K562 (cell line): ENCODE results near the gene SPATS2. TPM values are rescaled to one million over a fixed set of nuclear protein-coding genes. Genes with fewer than 3 reads are reported as not detected.

Experiments
- CBX3 ChIP-seq, 2 experiments: IDR thresholded peaks; 1 replicate in 1 of 2; 2 replicates in 1 of 2; pipeline ENCODE4 v1.6.1; 2012; ENCODE audit warnings: inconsistent platforms in 2 of 2, low read length in 2 of 2, borderline replicate concordance in 1 of 2, control low read depth in 1 of 2
- CHCHD3 ChIP-seq: fragments of 250-450 bp; sonication (Bioruptor Pico); IDR thresholded peaks from 2 replicates; pipeline ENCODE4 v2.1.2; 2022; ENCODE audit warnings: mild to moderate bottlenecking
- CHD1 ChIP-seq: fragments of 200-600 bp; sonication (generic); IDR thresholded peaks from one replicate; pipeline ENCODE4 v1.6.1; 2012; ENCODE audit warnings: mild to moderate bottlenecking, moderate library complexity, low read length, inconsistent platforms
- CREB1 ChIP-seq, 2 experiments: sonication (generic) in 1 of 2; formaldehyde crosslinking in 1 of 2; IDR thresholded peaks; 2 replicates each; pipeline versions ENCODE4 v1.6.1 to v1.8.0; 2012 to 2022; ENCODE audit warnings: inconsistent platforms in 1 of 2, mild to moderate bottlenecking in 1 of 2, missing genetic modification reagents in 1 of 2, moderate library complexity in 1 of 2
- ELK3 ChIP-seq: fragments of 450-650 bp; formaldehyde crosslinking; IDR thresholded peaks from 2 replicates; pipeline ENCODE4 v1.4.0; 2020; ENCODE audit warnings: mild to moderate bottlenecking
- FIP1L1 ChIP-seq: fragments of 200-400 bp; formaldehyde crosslinking; IDR thresholded peaks from 2 replicates; pipeline ENCODE4 v1.6.1; 2018; ENCODE audit warnings: mild to moderate bottlenecking, low read depth, low read length; ENCODE audit not compliant: poor library complexity, severe bottlenecking
- GABPB2 ChIP-seq: fragments of 250-450 bp; sonication (Bioruptor Pico); conservative IDR thresholded peaks from 2 replicates; pipeline ENCODE4 v1.5.1; 2021; ENCODE audit warnings: mild to moderate bottlenecking
- GTF2B ChIP-seq: IDR thresholded peaks from 2 replicates; pipeline ENCODE4 v1.6.1; 2011; ENCODE audit not compliant: insufficient read length; ENCODE audit errors: extremely low read depth
- HNRNPK ChIP-seq: fragments of 200-400 bp; formaldehyde crosslinking; IDR thresholded peaks from one replicate; pipeline ENCODE4 v1.6.1; 2018; ENCODE audit warnings: mild to moderate bottlenecking, low read depth, low read length; ENCODE audit not compliant: poor library complexity, severe bottlenecking
- MEF2D ChIP-seq: conservative IDR thresholded peaks from 2 replicates; pipeline ENCODE4 v1.6.1; 2016; ENCODE audit warnings: low read depth, missing genetic modification characterization, missing compliant biosample characterization
- NEUROD1 ChIP-seq: fragments of 150-350 bp; IDR thresholded peaks from 2 replicates; pipeline ENCODE4 v1.6.1; 2014; ENCODE audit warnings: borderline replicate concordance, low read length, low read depth; ENCODE audit not compliant: partially characterized antibody
- NR2C1 ChIP-seq, 2 experiments: fragments of 450-650 bp; IDR thresholded peaks; 2 replicates each; pipeline ENCODE4 v1.6.1; 2017; ENCODE audit warnings: mild to moderate bottlenecking in 2 of 2, antibody characterized with exemption in 1 of 2, inconsistent platforms in 1 of 2, missing compliant biosample characterization in 1 of 2, missing genetic modification characterization in 1 of 2
- POLR2H ChIP-seq: IDR thresholded peaks from 2 replicates; pipeline ENCODE4 v1.6.1; 2016; ENCODE audit warnings: missing genetic modification characterization, low read depth, mild to moderate bottlenecking, control low read depth, missing compliant biosample characterization, moderate library complexity
- PYGO2 ChIP-seq: fragments of 450-650 bp; IDR thresholded peaks from 2 replicates; pipeline ENCODE4 v1.6.1; 2016; ENCODE audit warnings: mild to moderate bottlenecking, missing genetic modification characterization, moderate library complexity, missing compliant biosample characterization
- STAT5B ChIP-seq: fragments of 250-450 bp; sonication (Bioruptor Pico); IDR thresholded peaks from 2 replicates; pipeline ENCODE4 v1.8.0; 2021; ENCODE audit warnings: mild to moderate bottlenecking, inconsistent platforms
- TAF9B ChIP-seq: fragments of 450-650 bp; IDR thresholded peaks from 2 replicates; pipeline ENCODE4 v1.6.1; 2018; ENCODE audit warnings: mild to moderate bottlenecking; ENCODE audit not compliant: partially characterized antibody
- ZKSCAN8 ChIP-seq: fragments of 200-800 bp; sonication (Bioruptor generic); IDR thresholded peaks from 2 replicates; pipeline ENCODE4 v1.6.1; 2016; ENCODE audit warnings: missing genetic modification characterization, missing compliant biosample characterization
- ZNF41 ChIP-seq: fragments of 250-450 bp; sonication (Bioruptor Pico); conservative IDR thresholded peaks from 2 replicates; pipeline ENCODE4 v1.4.0; 2020; ENCODE audit warnings: mild to moderate bottlenecking
- ZNF655 ChIP-seq: fragments of 250-450 bp; sonication (Bioruptor Pico); IDR thresholded peaks from 2 replicates; pipeline ENCODE4 v1.5.0; 2021
- polyA plus RNA-seq, 8 experiments: library from polyadenylated mRNA; depleted of rRNA in 4 of 8; stranded (reverse) in 5 of 8; unstranded in 3 of 8; fragments of >200 nt; fragmentation: Nextera tagmentation in 2 of 8; fragmentation: Illumina TruSeq in 1 of 8; extraction: Ambion mirVana in 2 of 8; extraction: Trizol in 1 of 8; gene quantifications; 2 replicates each; pipeline versions ENCODE4 v1.2.1 to v1.2.3, GENCODE V29; 2011 to 2014; ENCODE audit warnings: inconsistent platforms in 1 of 8, missing spikeins in 1 of 8
- total RNA-seq, 7 experiments: library from RNA; depleted of rRNA in 6 of 7; stranded (reverse); fragments of >200 nt in 6 of 7; fragmentation: Illumina TruSeq in 2 of 7; extraction: Trizol in 2 of 7; gene quantifications; 2 replicates each; pipeline versions ENCODE4 v1.2.1 to v1.2.3, GENCODE V29; 2011 to 2021; ENCODE audit warnings: low replicate concordance in 1 of 7
- TF ChIP-seq, protein P1 (sequence below), 2 experiments: fragments of 450-650 bp in 1 of 2; sonication (generic) in 1 of 2; formaldehyde crosslinking in 1 of 2; IDR thresholded peaks in 1 of 2; conservative IDR thresholded peaks in 1 of 2; 2 replicates each; pipeline versions ENCODE4 v1.6.1 to v1.8.1; 2016 to 2023; ENCODE audit warnings: mild to moderate bottlenecking in 2 of 2, moderate library complexity in 2 of 2, inconsistent platforms in 1 of 2, missing genetic modification reagents in 1 of 2
- TF ChIP-seq, protein P2 (sequence below): fragments of 450-650 bp; formaldehyde crosslinking; IDR thresholded peaks from 2 replicates; pipeline ENCODE4 v1.4.0; 2020; ENCODE audit warnings: mild to moderate bottlenecking, moderate library complexity

The SPATS2 gene
- total and polyA plus RNA-seq, 9 of the 15 experiments (the other 6 are each of a cell fraction or from before 2014, with no cell fraction given): 5.4 to 48.2 (median 17.5) TPM

DNA sequence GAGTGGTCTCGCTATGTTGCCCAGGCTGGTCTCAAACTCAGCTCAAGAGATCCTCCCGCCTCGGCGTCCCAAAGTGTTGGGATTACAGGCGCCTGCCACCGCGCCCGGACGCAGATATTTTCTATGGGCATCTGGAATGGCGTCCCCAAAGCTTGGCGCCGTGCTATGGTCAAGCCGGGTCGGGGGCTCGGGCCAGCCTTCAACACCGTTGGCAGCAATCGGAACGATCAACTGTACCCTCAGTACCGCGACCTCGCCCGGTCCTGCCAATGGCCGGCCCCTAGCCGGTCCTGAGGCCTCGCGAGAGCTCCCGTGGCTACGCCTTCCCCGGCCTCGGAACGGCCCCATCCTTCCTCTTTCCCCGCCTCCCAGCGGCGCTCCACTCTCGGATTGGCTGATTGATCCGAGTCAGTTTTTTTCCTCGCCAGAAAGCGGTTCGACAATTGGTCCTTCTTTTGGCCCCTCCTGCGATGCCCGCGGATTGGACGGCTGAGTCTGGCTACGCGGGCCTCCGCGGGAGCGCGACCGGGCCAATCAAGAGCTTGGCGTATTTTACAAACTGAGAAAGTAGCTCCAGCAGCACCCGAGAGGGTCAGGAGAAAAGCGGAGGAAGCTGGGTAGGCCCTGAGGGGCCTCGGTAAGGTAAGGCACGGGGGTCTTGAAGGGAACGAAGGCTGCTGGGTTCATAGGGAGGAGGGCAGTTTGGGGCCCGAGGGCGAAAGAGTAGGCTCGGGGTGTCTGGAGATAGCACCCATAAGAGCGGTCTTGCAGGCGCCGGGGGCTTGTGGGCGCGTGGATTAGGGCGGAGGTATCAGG, 44.3 kb upstream of the SPATS2 start, which contains the start of gene TROAP (continued):
- no peak for TF ChIP-seq CBX3 (IDR thresholded peaks at IDR 0.05; ENCODE audit: borderline replicate concordance in 1 of 2, low read length in 2 of 2)
- no peak for TF ChIP-seq ZNF41
- peak; percentile 81 for TF ChIP-seq CREB1 (IDR thresholded peaks at IDR 0.05)
- TF ChIP-seq CREB1 (CRISPR knock-in tag; IDR thresholded peaks at IDR 0.05): peak; percentile 78
- no peak for TF ChIP-seq GTF2B
- TF ChIP-seq HNRNPK: no peak
- TF ChIP-seq ZKSCAN8 (CRISPR knock-in tag): no peak
- TF ChIP-seq STAT5B (CRISPR knock-in tag): no peak
- TF ChIP-seq NEUROD1: peak; percentile 78
- peak; percentile 43 for TF ChIP-seq TAF9B
- TF ChIP-seq NR2C1 (IDR thresholded peaks at IDR 0.05): no peak
- no peak for TF ChIP-seq NR2C1 (tag; IDR thresholded peaks at IDR 0.05)
- TF ChIP-seq CHD1: no peak
- no peak for TF ChIP-seq ZNF655 (CRISPR knock-in tag)
- TF ChIP-seq GABPB2: no peak
- TF ChIP-seq PYGO2 (tag): no peak
- no peak for TF ChIP-seq CHCHD3 (CRISPR knock-in tag)
- TF ChIP-seq, protein P1, sequence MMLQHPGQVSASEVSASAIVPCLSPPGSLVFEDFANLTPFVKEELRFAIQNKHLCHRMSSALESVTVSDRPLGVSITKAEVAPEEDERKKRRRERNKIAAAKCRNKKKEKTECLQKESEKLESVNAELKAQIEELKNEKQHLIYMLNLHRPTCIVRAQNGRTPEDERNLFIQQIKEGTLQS (IDR thresholded peaks at IDR 0.05): no peak
- TF ChIP-seq, protein P1 (CRISPR knock-in tag; conservative IDR thresholded peaks at IDR 0.05): 0 out of 2 replicates have a peak, but pooled peaks have one; percentile 18
- no peak for TF ChIP-seq FIP1L1
- TF ChIP-seq POLR2H (tag): peak; percentile 91
- TF ChIP-seq, protein P2, sequence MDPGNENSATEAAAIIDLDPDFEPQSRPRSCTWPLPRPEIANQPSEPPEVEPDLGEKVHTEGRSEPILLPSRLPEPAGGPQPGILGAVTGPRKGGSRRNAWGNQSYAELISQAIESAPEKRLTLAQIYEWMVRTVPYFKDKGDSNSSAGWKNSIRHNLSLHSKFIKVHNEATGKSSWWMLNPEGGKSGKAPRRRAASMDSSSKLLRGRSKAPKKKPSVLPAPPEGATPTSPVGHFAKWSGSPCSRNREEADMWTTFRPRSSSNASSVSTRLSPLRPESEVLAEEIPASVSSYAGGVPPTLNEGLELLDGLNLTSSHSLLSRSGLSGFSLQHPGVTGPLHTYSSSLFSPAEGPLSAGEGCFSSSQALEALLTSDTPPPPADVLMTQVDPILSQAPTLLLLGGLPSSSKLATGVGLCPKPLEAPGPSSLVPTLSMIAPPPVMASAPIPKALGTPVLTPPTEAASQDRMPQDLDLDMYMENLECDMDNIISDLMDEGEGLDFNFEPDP (CRISPR knock-in tag): no peak
- TF ChIP-seq MEF2D (tag): no peak
- TF ChIP-seq ELK3 (CRISPR knock-in tag): no peak
